Keratinocyte (primary cell): Measurements from ENCODE around the gene CD3D.

Source experiments
- CTCF ChIP-seq, 3 experiments: IDR thresholded peaks in 1 of 3; conservative IDR thresholded peaks in 1 of 3; optimal IDR thresholded peaks in 1 of 3; 2 replicates in 2 of 3; 3 replicates in 1 of 3; pipeline versions ENCODE3 to v1.5.1; 2011; ENCODE audit warnings: low read length in 3 of 3, mild to moderate bottlenecking in 3 of 3, moderate library complexity in 2 of 3, control low read depth in 1 of 3, inconsistent platforms in 1 of 3; ENCODE audit not compliant: insufficient read depth in 2 of 3; ENCODE audit errors: extremely low read depth in 1 of 3
- EZH2 ChIP-seq: IDR thresholded peaks from one replicate; pipeline ENCODE4 v1.6.1; 2012; ENCODE audit warnings: inconsistent platforms, mild to moderate bottlenecking, low read length, moderate library complexity

DNA sequence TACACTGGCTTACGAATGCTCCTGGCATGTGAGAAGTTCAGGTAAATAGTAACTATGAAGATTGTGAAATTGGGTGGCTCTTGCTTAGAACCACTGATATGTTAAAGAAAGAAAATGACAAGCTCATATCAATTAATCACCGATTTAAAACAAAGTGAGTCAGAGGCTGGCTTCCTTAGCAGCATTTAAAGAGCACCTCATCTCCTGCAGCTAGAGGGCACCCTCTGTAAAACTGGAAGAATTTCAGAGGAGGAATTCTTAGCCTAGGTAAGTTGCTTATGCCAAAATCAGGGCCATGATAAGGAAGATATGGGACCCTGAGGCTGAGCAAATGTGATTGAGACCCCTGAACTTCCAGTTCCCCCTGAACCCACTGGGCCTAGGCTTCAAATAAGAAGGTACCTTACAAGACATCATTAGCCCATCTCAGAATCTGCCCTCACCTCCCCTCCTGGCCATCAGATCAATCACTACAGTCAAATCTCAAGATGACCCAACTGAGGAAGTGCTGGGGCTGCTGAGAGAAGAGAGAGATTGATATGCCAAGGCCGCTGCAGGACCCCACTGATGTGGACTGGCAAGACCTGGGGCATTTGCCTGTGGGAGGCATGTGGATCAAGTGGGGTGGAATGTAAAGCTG, 46.6 kb downstream of the CD3D start:
- TF ChIP-seq CTCF (optimal IDR thresholded peaks at IDR 0.05 in 1 of 3, IDR thresholded peaks at IDR 0.05 in 1 of 3, conservative IDR thresholded peaks at IDR 0.05 in 1 of 3; ENCODE audit: extremely low read depth in 1 of 3, insufficient read depth in 2 of 3, low read length in 3 of 3) = peak; percentile 58 to 74 (median 59)
- no peak for TF ChIP-seq EZH2
